ENCODE data around the gene SEMA4A. TPM values are rescaled to one million over a fixed set of nuclear protein-coding genes. Genes with fewer than 3 reads are reported as not detected.

The SEMA4A gene
- total RNA-seq, 2 donors from 2014 or later, result 2.6 to 11.9 TPM

- no peak for ATAC-seq
- Histone ChIP-seq H3K27ac (no peak overlapping the region), H3K27me3 (no peaks in the 10 kb centered on the region), H3K9me3 (no peaks in the 10 kb centered on the region), H3K36me3 (replicated peaks in 1 of 2; ENCODE audit: insufficient read depth in 1 of 2, low read depth in 2 of 2) (peaks cover 0 to 6% of the 10 kb centered on the region in 2 donors), H3K4me1 (peaks cover 26% of the 10 kb centered on the region), H3K4me3 (no peak overlapping the region)
- WGBS, 2 donors, result 48 to 56% methylated on average over 2 of the region's 2 CpGs
- DNase-seq, result no peak
- intact Hi-C loops (cut with DNase I), result no loop called here
- TF ChIP-seq, protein P1, sequence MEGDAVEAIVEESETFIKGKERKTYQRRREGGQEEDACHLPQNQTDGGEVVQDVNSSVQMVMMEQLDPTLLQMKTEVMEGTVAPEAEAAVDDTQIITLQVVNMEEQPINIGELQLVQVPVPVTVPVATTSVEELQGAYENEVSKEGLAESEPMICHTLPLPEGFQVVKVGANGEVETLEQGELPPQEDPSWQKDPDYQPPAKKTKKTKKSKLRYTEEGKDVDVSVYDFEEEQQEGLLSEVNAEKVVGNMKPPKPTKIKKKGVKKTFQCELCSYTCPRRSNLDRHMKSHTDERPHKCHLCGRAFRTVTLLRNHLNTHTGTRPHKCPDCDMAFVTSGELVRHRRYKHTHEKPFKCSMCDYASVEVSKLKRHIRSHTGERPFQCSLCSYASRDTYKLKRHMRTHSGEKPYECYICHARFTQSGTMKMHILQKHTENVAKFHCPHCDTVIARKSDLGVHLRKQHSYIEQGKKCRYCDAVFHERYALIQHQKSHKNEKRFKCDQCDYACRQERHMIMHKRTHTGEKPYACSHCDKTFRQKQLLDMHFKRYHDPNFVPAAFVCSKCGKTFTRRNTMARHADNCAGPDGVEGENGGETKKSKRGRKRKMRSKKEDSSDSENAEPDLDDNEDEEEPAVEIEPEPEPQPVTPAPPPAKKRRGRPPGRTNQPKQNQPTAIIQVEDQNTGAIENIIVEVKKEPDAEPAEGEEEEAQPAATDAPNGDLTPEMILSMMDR (IDR thresholded peaks at IDR 0.05), result no peak
- no peak for TF ChIP-seq POLR2A (IDR thresholded peaks at IDR 0.05)
Measured at GRCh38 chr1:156196445-156196844, 43.1 kb downstream of the SEMA4A start.

GRCh38 chr1:156198831-156199349 is 45.5 kb downstream of the SEMA4A start:
- intact Hi-C loops (cut with DNase I), result no loop called here
- Histone ChIP-seq H3K4me1 (peaks cover 26% of the 10 kb centered on the region), H3K4me3 (no peak overlapping the region), H3K9me3 (no peaks in the 10 kb centered on the region), H3K27ac (no peak overlapping the region), H3K36me3 (replicated peaks in 1 of 2; ENCODE audit: insufficient read depth in 1 of 2, low read depth in 2 of 2) (peaks cover 0 to 6% of the 10 kb centered on the region in 2 donors), H3K27me3 (no peaks in the 10 kb centered on the region)
- ATAC-seq (no peak), DNase-seq (no peak)
- 52 to 71% methylated on average over 5 of the region's 5 CpGs for WGBS, 2 donors
- no peak for TF ChIP-seq POLR2A (IDR thresholded peaks at IDR 0.05)
- TF ChIP-seq, protein P1 (IDR thresholded peaks at IDR 0.05), result no peak

GRCh38 chr1:156200044-156200443 is 46.7 kb downstream of the SEMA4A start:
- H3K27me3 ChIP-seq, result no peaks in the 10 kb centered on the region
- DNase-seq (no peak), ATAC-seq (no peak)
- peaks cover 0 to 6% of the 10 kb centered on the region in 2 donors for H3K36me3 ChIP-seq (replicated peaks in 1 of 2; ENCODE audit: insufficient read depth in 1 of 2, low read depth in 2 of 2)
- no peaks in the 10 kb centered on the region for H3K9me3 ChIP-seq
- TF ChIP-seq, protein P1 (IDR thresholded peaks at IDR 0.05), result no peak
- no peak for TF ChIP-seq POLR2A (IDR thresholded peaks at IDR 0.05)
- intact Hi-C loops (cut with DNase I), result no loop called here
- no peak overlapping the region for H3K27ac ChIP-seq
- peaks cover 18% of the 10 kb centered on the region for H3K4me1 ChIP-seq
- no peak overlapping the region for H3K4me3 ChIP-seq
- 80 to 85% methylated on average over 5 to 8 of the region's 8 CpGs for WGBS, 2 donors

- intact Hi-C loops (cut with DNase I), result no loop called here
Measured at GRCh38 chr1:156203331-156203730, 49.9 kb downstream of the SEMA4A start.

GRCh38 chr1:156204686-156205085 is 51.3 kb downstream of the SEMA4A start:
- no peak for TF ChIP-seq POLR2A (IDR thresholded peaks at IDR 0.05)
- TF ChIP-seq, protein P1 (IDR thresholded peaks at IDR 0.05), result no peak
- ATAC-seq (no peak), DNase-seq (no peak)
- Histone ChIP-seq H3K36me3 (replicated peaks in 1 of 2; ENCODE audit: insufficient read depth in 1 of 2, low read depth in 2 of 2) (peaks cover 0 to 5% of the 10 kb centered on the region in 2 donors), H3K4me3 (no peak overlapping the region), H3K27ac (no peak overlapping the region), H3K9me3 (no peaks in the 10 kb centered on the region), H3K4me1 (no peaks in the 10 kb centered on the region), H3K27me3 (no peaks in the 10 kb centered on the region)
- WGBS, 2 donors, result 87 to 96% methylated on average over 3 of the region's 3 CpGs
- intact Hi-C loops (cut with DNase I), result no loop called here

More at GRCh38 chr1:156203331-156203730, 49.9 kb downstream of the SEMA4A start:
- no peak for DNase-seq
- TF ChIP-seq POLR2A (IDR thresholded peaks at IDR 0.05), result no peak
- TF ChIP-seq, protein P1 (IDR thresholded peaks at IDR 0.05), result no peak
- no peak for ATAC-seq
- H3K4me3 ChIP-seq, result no peak overlapping the region
- no peaks in the 10 kb centered on the region for H3K4me1 ChIP-seq
- no peaks in the 10 kb centered on the region for H3K27me3 ChIP-seq
- no peak overlapping the region for H3K27ac ChIP-seq
- H3K36me3 ChIP-seq (replicated peaks in 1 of 2; ENCODE audit: insufficient read depth in 1 of 2, low read depth in 2 of 2), result peaks cover 0 to 6% of the 10 kb centered on the region in 2 donors
- no peaks in the 10 kb centered on the region for H3K9me3 ChIP-seq

Data from body of pancreas (tissue), 4 donors.